Measurements from ENCODE around the gene NT5DC3. TPM values are rescaled to one million over a fixed set of nuclear protein-coding genes. Genes with fewer than 3 reads are reported as not detected.

NT5DC3 gene
- total RNA-seq, 2 donors from 2014 or later: 2.3 to 2.4 TPM

DNA sequence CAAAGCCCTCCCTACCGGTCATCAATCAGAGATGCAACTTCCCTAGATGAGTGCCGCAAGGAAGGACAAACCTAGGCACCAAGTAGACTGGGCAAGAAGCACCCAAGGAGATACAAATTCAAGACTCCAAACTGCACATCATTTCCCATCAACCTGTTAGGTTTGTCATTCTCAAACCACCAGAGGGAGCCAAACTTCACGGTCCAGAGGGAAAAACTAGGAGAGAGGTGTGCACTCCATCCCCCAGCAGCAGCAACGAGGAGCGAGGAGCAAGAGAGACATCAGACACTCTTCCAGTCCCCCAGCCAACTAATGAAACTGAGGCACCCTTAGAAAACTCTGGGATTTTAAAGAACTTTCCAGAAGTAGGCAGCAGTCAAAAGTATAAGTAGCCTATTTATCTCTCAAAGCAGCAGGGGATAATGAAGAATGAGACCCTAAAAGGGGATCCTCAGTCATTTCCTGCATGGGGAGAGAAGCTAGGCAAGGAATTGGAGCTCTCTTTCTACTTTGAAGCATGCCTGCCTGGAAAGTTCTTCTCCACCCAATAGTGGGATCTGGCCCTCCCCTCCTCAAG is 37.0 kb upstream of the NT5DC3 start:
- TF ChIP-seq, protein P1, sequence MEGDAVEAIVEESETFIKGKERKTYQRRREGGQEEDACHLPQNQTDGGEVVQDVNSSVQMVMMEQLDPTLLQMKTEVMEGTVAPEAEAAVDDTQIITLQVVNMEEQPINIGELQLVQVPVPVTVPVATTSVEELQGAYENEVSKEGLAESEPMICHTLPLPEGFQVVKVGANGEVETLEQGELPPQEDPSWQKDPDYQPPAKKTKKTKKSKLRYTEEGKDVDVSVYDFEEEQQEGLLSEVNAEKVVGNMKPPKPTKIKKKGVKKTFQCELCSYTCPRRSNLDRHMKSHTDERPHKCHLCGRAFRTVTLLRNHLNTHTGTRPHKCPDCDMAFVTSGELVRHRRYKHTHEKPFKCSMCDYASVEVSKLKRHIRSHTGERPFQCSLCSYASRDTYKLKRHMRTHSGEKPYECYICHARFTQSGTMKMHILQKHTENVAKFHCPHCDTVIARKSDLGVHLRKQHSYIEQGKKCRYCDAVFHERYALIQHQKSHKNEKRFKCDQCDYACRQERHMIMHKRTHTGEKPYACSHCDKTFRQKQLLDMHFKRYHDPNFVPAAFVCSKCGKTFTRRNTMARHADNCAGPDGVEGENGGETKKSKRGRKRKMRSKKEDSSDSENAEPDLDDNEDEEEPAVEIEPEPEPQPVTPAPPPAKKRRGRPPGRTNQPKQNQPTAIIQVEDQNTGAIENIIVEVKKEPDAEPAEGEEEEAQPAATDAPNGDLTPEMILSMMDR (IDR thresholded peaks at IDR 0.05): peak; percentile 48 to 76
- Histone ChIP-seq H3K4me3 (no peak overlapping the region), H3K4me1 (no peaks in the 10 kb centered on the region), H3K36me3 (no peaks in the 10 kb centered on the region), H3K27ac (no peak overlapping the region), H3K27me3 (no peaks in the 10 kb centered on the region), H3K9me3 (no peaks in the 10 kb centered on the region)
- no peak for DNase-seq (ENCODE audit: low spot score)

DNA sequence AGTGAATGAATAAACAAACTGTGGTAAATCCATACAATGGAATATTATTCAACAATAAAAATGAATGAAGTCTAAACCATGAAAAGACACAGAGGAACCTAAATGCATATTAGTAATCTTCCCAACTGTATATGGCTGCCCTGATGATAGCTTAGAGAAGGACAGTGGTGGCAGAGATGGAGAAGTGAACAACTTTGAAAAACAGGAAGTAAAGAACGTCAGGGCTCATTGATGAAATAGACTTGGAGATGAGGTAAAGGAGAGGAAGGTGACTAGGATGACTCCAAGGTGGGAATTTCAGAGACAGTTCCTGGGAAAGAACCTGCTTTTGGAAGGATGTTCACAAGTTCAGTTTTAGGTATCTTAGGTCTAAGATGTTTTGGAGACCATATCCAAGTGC is 36.3 kb upstream of the NT5DC3 start:
- H3K4me1 ChIP-seq: no peaks in the 10 kb centered on the region
- TF ChIP-seq, protein P1 (IDR thresholded peaks at IDR 0.05): no peak
- no peaks in the 10 kb centered on the region for H3K9me3 ChIP-seq
- H3K27me3 ChIP-seq: no peaks in the 10 kb centered on the region
- H3K27ac ChIP-seq: no peak overlapping the region
- H3K36me3 ChIP-seq: no peaks in the 10 kb centered on the region
- no peak for DNase-seq (ENCODE audit: low spot score)
- H3K4me3 ChIP-seq: no peak overlapping the region

DNA sequence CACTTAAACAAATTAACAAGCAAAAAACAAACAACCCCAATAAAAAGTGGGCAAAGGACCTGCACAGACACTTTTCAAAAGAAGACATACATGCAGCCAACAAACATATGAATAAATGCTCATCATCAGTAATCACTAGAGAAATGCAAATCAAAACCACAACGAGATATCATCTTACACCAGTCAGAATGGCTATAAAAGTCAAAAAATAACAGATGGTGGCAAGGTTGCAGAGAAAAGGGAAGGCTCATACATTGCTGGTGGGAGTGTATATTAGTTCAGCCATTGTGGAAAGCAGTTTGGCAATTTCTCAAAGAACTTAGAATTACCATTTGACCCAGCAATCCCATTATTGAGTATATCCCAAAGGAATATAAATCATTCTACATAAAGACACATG is 34.6 kb upstream of the NT5DC3 start:
- H3K36me3 ChIP-seq: no peaks in the 10 kb centered on the region
- no peak overlapping the region for H3K27ac ChIP-seq
- no peak for DNase-seq (ENCODE audit: low spot score)
- H3K9me3 ChIP-seq: no peaks in the 10 kb centered on the region
- no peaks in the 10 kb centered on the region for H3K27me3 ChIP-seq
- TF ChIP-seq, protein P1 (IDR thresholded peaks at IDR 0.05): no peak
- no peak overlapping the region for H3K4me3 ChIP-seq
- no peaks in the 10 kb centered on the region for H3K4me1 ChIP-seq

DNA sequence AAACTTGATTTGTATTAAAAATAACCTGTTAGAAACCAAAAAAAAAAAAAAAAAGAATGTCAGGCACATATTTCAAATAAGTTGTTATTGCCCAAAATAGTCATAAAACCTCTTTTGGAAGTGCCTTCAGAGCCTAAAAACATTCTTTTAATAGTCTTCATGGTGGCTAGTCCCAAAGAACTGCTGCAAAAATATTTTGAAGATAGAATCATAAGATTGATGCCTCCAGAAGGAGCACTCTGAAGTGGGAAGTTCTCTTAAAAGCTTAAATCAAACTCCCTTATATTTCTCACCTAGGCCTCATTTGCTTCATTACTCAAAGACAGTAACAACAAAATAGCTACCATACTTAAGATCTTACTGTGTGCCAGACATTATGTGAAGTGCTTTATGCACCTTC is 27.2 kb upstream of the NT5DC3 start:
- Histone ChIP-seq H3K36me3 (no peaks in the 10 kb centered on the region), H3K9me3 (no peaks in the 10 kb centered on the region), H3K4me3 (no peak overlapping the region), H3K27ac (no peak overlapping the region), H3K4me1 (no peaks in the 10 kb centered on the region), H3K27me3 (no peaks in the 10 kb centered on the region)
- no peak for DNase-seq (ENCODE audit: low spot score)
- TF ChIP-seq, protein P1 (IDR thresholded peaks at IDR 0.05): no peak

DNA sequence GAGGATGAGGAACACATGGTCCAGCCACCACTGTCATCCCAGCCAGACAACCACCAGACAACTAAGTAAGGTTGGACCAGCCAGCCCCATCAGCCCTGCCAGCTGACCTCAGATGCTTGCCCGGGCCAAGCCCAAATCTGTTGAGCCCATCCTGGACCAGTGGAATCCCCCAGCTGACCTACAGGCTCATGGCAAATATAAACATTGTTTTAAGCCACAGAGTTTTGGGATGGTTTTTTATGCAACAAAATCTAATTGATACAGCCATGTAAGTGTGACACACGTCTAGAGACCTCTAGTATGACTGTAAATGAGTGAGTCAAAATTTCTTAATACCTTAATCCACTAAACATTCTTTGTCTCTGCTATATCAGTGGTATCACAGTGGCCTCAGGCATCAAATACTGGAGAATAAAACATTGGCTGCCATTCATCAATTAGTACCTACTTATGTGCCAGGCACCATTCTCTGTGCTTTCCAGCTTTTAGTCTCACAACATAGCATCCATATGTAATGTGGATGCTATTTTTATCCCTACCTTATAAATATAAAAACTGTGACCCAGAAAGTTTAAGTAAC is 24.2 kb upstream of the NT5DC3 start:
- DNase-seq (ENCODE audit: low spot score): no peak
- H3K4me1 ChIP-seq: no peaks in the 10 kb centered on the region
- no peaks in the 10 kb centered on the region for H3K9me3 ChIP-seq
- H3K36me3 ChIP-seq: no peaks in the 10 kb centered on the region
- H3K4me3 ChIP-seq: no peak overlapping the region
- H3K27me3 ChIP-seq: no peaks in the 10 kb centered on the region
- no peak overlapping the region for H3K27ac ChIP-seq
- TF ChIP-seq, protein P1 (IDR thresholded peaks at IDR 0.05): no peak

DNA sequence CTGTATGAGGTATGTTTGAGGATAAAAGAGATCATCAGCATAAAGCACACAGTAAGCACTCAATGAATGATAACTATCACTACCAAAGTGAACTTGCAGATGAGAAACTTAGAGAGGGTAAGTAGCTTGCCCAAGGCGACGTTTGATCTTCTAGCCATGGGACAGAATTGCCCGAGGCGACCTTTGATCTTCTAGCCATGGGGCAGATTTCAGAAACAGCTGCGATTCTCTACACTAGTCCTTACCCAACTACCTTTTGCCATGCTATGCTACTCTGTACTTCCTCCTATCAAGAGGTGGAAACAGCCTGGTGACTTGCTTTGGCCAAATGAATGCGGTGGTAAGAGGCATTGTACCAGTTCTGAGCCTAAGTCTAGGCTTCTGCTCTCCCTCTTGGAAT is 23.7 kb upstream of the NT5DC3 start:
- no peaks in the 10 kb centered on the region for H3K9me3 ChIP-seq
- no peak overlapping the region for H3K4me3 ChIP-seq
- H3K4me1 ChIP-seq: no peaks in the 10 kb centered on the region
- no peak for DNase-seq (ENCODE audit: low spot score)
- TF ChIP-seq, protein P1 (IDR thresholded peaks at IDR 0.05): no peak
- H3K36me3 ChIP-seq: no peaks in the 10 kb centered on the region
- no peaks in the 10 kb centered on the region for H3K27me3 ChIP-seq
- H3K27ac ChIP-seq: no peak overlapping the region

Data from right atrium auricular region (tissue), 2 donors.